Measurements from ENCODE around the gene SPATA32.
"Not testable (repeated sequence)": the region's sequence is repeated elsewhere in the genome, so short reads cannot be mapped to it uniquely, and the experiment has no call there.

The SPATA32 gene, protein sequence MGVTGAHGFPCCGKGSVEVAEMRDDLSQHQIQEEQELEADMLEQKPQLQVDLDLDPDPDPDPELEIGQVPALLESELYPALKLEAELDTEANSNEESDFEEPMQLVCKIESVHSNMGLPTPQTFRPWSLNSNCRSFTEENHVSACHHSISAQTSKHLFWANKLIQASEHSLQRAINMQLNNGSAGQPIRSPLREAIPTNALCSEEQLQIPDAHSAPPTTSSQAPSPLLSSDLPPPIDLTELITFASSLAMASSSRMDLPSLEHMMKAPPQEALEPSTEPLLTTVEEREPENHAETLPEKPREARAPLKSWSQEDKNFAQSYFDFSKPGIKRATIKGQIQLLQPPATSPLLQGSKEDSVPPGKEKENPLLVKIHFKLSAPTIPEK

DNA sequence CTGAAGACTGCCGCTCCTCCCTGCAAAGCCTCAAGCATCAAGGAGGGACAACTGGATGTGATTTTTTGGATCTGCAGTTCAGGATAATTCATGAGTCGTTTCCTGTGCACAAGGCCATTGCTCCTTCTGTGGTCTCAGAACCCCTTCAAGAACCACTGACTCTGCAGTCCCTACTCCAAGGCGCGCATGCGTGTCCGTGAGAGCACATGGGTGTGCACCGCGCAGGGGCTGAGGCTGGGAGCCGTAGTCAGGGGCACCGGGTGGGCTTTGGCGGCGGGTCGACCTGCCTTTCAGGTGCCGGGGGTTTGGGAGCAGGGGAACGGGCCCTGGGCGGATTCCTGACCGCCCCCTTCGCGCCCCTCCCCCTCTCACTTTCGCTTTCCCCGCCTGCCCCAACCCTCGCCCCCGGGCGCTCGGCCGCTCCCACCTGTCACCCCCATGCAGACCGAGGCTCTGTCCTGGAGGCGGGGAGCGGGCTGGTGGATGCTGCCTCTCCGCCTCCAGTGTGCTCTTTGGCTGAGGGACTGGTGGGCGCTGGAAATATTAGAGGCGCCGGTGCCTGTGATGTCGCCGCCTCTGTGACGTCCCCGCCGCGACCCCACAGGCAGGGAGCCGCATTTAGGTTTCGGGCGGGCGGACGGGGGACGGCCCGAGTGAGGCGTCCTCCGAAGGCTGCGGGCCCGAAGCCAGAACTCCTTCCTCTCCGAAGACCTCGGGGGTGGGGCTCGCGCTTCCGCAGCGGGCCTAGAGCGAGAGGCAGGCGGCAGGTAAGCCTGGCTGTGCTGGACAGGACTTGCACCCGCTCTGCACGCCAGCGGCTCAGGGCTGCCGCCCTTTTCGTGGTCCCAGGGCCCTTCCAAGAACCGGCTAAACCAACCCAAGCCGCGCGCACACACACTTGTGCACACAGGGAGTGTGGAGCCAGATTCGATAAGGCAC, at the start of gene SPATA32:
Gene SPATA32 (minus strand): TSS at position 518 of the 939 bp plus-strand sequence. CDS start 78 bp downstream, at position 440.
- TF ChIP-seq GATA1 (IDR thresholded peaks at IDR 0.05; ENCODE audit: low read depth, low read length): no peak
- peak; percentile 31 for TF ChIP-seq POLR2A (IDR thresholded peaks at IDR 0.05; ENCODE audit: low read length)
- DNase-seq: peak; percentile 42 to 51

DNA sequence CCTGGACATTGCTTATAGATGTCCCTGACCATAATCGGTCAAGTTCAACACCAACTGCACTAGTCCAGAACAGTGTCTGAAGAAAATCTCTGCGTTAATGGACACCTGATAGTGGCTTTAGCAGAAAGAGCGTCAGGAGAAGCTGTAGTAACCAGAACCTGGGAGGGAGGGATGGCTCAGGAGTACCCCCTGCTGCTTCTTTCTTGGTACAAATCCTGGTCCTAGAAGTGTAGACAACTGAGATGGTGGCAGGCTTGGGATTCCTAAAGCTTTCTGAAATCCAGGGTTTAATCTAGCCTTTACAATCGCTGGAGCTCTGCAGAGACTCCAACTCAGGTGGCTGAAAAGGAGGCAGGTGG, 49.5 kb upstream of the SPATA32 start:
- TF ChIP-seq POLR2A (IDR thresholded peaks at IDR 0.05; ENCODE audit: low read length) (no peak), GATA1 (IDR thresholded peaks at IDR 0.05; ENCODE audit: low read depth, low read length) (no peak)

DNA sequence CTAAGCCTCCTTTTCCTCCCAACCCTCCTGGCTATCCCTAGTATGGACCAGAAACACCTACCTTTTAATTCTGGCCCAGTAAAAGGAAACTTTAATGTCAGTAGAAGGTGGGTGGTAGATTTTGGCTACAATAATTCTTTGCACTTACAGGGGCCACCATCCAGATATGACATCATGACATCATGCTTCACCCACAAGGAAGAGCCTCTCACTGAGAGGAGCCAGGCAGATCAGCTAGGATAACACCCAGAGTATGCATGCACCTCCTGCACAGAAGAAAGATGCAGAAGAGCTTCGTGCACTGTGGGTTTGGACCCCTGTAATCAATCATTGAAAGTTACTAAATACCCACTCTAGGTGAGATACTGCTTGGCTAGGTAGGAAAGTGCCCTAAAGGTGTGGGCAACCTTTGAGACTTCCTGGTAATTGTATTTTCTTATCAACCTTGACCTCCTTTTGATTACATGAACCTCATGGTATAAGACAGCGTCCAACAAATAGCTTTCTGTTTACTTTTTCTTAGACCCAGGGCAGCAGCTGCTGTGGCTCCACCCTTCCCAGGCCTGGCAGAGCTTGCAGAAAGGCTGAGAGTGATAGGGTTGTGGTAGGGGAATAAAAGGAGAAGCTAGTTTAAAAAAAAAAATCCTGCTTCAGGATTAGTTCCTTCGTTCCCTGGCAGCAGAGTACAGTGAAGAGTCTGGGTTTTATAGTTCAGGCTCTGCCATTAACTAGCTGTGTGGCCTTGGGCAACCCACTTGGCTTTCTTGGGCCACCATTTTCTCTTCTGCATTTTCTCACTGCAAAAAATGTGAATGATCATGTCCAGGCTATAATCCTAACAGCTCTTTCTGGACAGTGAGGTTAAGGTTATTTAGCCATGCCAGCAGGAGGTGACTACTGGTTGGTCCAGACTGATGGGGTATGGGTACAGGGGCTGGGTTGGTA, 48.8 kb upstream of the SPATA32 start:
- TF ChIP-seq POLR2A (IDR thresholded peaks at IDR 0.05; ENCODE audit: low read length) (no peak), GATA1 (IDR thresholded peaks at IDR 0.05; ENCODE audit: low read depth, low read length) (no peak)
- DNase-seq: peak; percentile 23 to 27

More for the DNA sequence above, 49.5 kb upstream of the SPATA32 start:
- no peak for DNase-seq

DNA sequence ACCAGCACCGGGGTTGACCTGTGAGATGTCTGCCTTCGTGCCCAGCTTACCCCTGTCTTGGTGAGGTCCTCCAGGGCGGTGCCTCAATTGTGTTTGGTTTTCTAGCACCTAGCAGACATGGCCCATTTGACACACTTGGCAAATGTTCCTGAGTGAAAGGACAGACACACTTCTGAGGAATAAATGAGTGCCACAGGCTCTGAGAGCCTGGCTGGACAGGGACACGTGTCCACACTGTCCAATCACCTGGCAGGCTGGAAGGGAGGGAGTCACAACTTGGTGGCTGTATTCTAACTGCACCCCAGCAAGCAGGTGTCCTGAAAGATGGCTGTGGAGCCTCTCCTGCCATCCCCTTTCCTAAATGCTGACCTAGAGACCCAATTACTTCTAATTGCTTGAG, 47.5 kb upstream of the SPATA32 start:
- TF ChIP-seq GATA1 (IDR thresholded peaks at IDR 0.05; ENCODE audit: low read depth, low read length): no peak
- no peak for TF ChIP-seq POLR2A (IDR thresholded peaks at IDR 0.05; ENCODE audit: low read length)
- no peak for DNase-seq

DNA sequence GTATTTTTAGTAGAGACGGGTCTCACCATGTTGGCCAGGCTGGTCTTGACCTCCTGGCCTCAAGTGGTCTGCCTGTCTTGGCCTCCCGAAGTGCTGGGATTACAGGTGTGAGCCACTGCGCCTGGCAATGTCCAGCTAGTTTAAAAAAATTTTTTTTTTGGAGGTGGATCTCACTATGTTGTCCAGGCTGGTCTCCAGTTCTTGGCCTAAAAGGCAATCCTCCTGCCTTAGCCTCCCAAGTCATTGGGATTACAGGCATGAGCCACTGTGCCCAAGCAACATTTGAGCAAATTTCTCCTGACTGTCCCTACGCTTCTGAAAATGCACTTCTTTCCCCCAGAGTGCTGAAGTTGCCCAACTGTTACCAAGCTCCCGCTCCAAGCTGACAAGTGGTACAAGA, 46.9 kb upstream of the SPATA32 start:
- no peak for DNase-seq

DNA sequence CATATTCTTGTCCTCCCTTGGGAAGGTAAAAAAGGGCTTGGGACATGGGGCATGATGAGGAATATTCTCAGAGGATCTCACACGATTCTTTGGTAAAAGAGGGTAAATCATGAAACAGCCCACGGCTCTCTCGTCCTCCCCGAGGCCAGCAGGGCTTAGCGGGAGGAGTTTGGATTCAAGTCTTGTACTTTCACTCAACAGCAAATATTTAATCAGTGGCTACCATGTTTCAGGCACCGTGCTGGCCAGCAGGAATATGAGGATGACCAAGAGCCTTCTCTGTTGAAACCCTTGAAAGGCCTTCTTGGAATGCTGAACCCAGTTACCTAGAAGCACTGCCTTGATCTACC, 46.1 kb upstream of the SPATA32 start:
- TF ChIP-seq GATA1 (IDR thresholded peaks at IDR 0.05; ENCODE audit: low read depth, low read length) (no peak), POLR2A (IDR thresholded peaks at IDR 0.05; ENCODE audit: low read length) (no peak)
- DNase-seq: no peak

More for the DNA sequence above, 46.9 kb upstream of the SPATA32 start:
- no peak for TF ChIP-seq POLR2A (IDR thresholded peaks at IDR 0.05; ENCODE audit: low read length)
- no peak for TF ChIP-seq GATA1 (IDR thresholded peaks at IDR 0.05; ENCODE audit: low read depth, low read length)

DNA sequence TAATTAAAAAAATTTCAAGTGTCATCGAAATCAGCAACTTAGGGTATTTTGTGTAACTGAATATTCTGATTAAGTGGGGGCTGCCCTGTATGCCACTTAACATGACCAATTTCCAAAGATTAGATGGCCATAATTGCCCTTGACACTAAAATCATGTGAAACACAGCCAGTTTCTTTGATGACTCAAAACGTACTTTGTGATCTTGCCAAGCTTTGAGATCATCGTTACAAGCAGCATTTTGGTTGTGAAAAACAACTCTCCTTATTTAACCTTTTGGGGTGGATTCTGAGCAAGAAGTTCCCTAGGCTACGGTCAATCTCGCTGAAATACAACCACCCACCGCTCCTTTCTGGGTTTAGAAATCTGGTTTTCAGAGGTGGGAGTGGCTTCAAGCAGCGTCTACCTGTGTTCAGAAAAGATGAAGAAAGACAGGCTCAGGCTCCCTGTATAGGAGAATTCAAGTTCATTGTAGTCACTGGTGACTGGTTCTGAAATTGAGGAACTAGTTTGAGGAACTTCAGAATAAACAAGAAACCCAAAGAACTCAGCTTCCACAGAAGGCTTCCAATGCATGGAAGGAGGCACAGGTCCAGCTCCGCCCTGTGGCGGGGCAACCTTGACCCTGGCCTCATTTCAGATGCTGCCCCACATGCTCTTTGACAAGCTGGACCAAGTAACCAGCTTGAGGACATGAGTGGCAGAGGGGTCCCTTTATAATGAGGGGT, 45.6 kb upstream of the SPATA32 start:
- TF ChIP-seq GATA1 (IDR thresholded peaks at IDR 0.05; ENCODE audit: low read depth, low read length) (no peak), POLR2A (IDR thresholded peaks at IDR 0.05; ENCODE audit: low read length) (no peak)
- peak; percentile 21 to 64 for DNase-seq

DNA sequence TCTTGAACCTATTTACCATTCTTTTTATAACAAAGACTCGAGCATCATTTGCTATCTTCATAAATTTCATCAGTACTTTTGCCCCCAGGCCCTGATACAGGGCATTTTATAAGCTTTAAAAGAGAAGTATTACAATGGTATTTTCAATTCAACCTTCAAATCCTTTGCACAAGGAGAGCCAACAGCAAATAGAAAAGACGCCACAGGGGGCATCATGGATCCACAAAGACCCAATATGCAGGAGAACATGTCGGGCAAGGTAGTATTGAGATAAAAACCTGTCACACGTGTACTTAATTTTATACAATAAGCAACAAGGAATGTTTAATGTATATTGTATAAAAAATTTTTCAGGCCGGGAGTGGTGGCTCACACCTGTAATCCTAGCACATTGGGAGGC, 44.7 kb upstream of the SPATA32 start:
- DNase-seq: no peak
- TF ChIP-seq GATA1 (IDR thresholded peaks at IDR 0.05; ENCODE audit: low read depth, low read length) (no peak), POLR2A (IDR thresholded peaks at IDR 0.05; ENCODE audit: low read length) (no peak)

DNA sequence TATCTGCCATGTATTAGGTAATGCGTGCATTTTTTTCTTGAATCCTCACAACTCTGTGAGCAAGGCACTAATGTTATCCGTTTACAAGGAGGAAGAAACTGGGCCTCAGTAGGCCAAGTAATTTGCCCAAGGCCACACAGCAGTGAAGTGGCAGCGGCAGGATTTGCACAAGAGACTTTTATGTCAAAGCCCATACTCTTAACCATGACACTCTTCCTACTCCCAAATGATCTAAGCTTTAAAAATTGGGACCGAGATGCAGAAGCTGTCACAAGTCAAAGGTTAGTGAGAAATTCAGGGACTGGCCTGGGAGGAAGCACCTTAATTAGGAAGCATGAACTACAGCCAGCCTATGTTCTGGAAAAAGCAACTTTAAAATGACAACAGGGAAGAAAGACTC, 44.2 kb upstream of the SPATA32 start:
- no peak for DNase-seq
- TF ChIP-seq POLR2A (IDR thresholded peaks at IDR 0.05; ENCODE audit: low read length): no peak
- TF ChIP-seq GATA1 (IDR thresholded peaks at IDR 0.05; ENCODE audit: low read depth, low read length): no peak

DNA sequence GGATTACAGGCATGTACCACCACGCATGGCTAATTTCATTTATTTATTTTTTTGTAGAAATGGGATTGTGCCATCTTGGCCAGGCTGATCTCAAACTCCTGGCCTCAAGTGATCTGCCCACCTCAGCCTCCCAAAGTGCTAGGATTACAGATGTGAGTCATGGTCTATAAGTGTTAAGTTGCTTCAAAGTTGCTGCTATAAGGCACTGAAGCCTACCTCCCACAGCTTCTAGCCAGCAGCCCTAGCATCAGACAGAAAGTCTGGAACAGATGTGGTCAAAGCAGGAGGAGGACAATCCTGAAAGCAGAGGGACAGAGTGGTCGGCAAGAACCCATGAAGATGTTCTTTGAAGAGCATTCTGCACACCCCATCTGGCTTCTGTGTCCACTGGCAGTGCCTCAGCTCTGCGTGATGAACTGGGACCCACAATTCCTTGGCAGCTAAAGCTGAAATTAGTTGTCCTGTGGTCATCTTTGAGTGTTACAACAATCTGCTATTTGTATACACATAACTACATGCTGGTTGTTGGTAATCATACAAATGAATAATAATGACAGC, 43.7 kb upstream of the SPATA32 start:
- TF ChIP-seq POLR2A (IDR thresholded peaks at IDR 0.05; ENCODE audit: low read length) (no peak), GATA1 (IDR thresholded peaks at IDR 0.05; ENCODE audit: low read depth, low read length) (no peak)

DNA sequence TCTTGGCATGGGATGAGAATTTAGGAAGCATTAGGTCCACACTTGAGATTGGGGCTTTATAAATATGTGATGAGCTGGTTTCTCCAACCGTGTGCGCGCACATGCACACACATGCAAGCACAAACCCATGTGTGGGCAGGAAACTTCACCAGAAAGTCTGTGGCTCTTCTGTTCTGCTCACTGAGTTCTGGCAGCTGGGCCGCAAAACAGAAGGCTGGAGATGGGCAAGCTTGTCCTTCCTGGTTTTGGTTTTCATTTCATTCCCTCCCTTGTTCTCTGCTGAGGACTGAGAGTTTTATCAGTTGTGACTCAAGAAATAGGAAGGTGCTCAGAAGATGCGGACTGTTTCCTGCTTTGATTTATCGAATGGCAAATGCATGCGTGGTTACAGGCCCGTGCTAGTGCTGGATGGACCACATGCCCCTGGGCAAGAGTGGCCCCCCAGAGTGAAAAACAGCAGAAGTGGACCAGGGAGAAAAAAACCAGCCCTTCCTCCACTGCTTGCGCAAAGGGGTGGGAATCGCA, 40.8 kb upstream of the SPATA32 start:
- no peak for DNase-seq
- TF ChIP-seq GATA1 (IDR thresholded peaks at IDR 0.05; ENCODE audit: low read depth, low read length) (no peak), POLR2A (IDR thresholded peaks at IDR 0.05; ENCODE audit: low read length) (no peak)

More for the DNA sequence above, 43.7 kb upstream of the SPATA32 start:
- no peak for DNase-seq

DNA sequence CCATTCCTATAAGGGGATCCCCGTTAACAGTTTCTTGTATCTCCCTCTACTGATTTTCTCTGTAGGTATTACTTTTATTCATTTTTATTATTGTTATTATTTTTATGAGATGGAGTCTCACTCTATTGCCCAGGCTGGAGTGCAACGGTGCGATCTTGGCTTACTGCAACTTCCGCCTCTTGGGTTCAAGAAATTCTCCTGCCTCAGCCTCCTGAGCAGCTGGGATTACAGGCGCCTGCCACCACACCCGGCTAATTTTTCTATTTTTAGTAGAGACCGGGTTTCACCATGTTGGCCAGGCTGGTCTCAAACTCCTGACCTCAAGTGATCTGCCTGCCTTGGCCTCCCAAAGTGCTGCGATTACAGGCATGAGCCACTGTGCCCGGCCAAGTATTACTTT, 40.3 kb upstream of the SPATA32 start:
- not testable (repeated sequence) for DNase-seq

Data from erythroblast (primary cell).